Endothelial cell of umbilical vein (primary cell): ENCODE measurements around the gene IFITM10. TPM values are rescaled to one million over a fixed set of nuclear protein-coding genes. Genes with fewer than 3 reads are reported as not detected.
"Not testable (repeated sequence)": the region's sequence is repeated elsewhere in the genome, so short reads cannot be mapped to it uniquely, and the experiment has no call there.

Experiments
- BruUV-seq: library from RNA; stranded (reverse); fragments of 400-500 nt; replicated peaks from 2 replicates; lab custom pipeline; 2021; lab: Mats Ljungman, UMichigan
- CTCF ChIA-PET: fragments of 300-600, 350-600 bp; sonication (Branson Sonifier 250); formaldehyde crosslinking; loops from one replicate; lab custom pipeline; 2021; ENCODE audit warnings: antibody characterized with exemption, inconsistent platforms; lab: Charles Lee
- POLR2A ChIA-PET: fragments of 300-600, 350-600 bp; sonication (Branson Sonifier 250); formaldehyde crosslinking; loops from one replicate; lab custom pipeline; 2021; ENCODE audit warnings: antibody characterized with exemption, inconsistent platforms; lab: Charles Lee
- DNase-seq: peaks from one replicate; pipeline ENCODE4 v3.0.0-alpha.2; 2011; ENCODE audit warnings: low read depth, low spot score
- FAIRE-seq: peaks from 2 replicates; lab custom pipeline; 2011; peaks lifted over from hg19 to GRCh38; lab: Jason Lieb, UNC
- H2AFZ ChIP-seq: 2 replicates; pipeline ENCODE4 v1.6.0; 2012; ENCODE audit warnings: low read depth, low read length, control low read depth, inconsistent platforms
- H3K27ac ChIP-seq: 2 replicates; pipeline ENCODE4 v1.5.1; 2011; ENCODE audit warnings: low read depth, mild to moderate bottlenecking, control low read depth, low read length, moderate library complexity; ENCODE audit not compliant: insufficient read depth
- H3K27me3 ChIP-seq, 2 experiments: 2 replicates each; pipeline versions ENCODE4 v1.6.0 to v1.6.1; 2011; ENCODE audit warnings: low read length in 2 of 2, mixed read lengths in 1 of 2; ENCODE audit not compliant: control insufficient read depth in 2 of 2, insufficient read depth in 2 of 2
- H3K36me3 ChIP-seq, 2 experiments: 2 replicates in 1 of 2; 3 replicates in 1 of 2; pipeline ENCODE4 v1.5.1; 2011; ENCODE audit warnings: low read length in 2 of 2, mild to moderate bottlenecking in 1 of 2, moderate library complexity in 1 of 2; ENCODE audit not compliant: control insufficient read depth in 2 of 2, insufficient read depth in 2 of 2; ENCODE audit errors: extremely low read depth in 1 of 2
- H3K4me1 ChIP-seq: 3 replicates; pipeline ENCODE4 v1.5.1; 2011; ENCODE audit warnings: mild to moderate bottlenecking, low read length; ENCODE audit not compliant: control insufficient read depth, insufficient read depth; ENCODE audit errors: extremely low read depth
- H3K4me2 ChIP-seq: 2 replicates; pipeline ENCODE4 v1.6.1; 2011; ENCODE audit warnings: low read length, control low read depth, mixed read lengths; ENCODE audit not compliant: insufficient read depth
- H3K4me3 ChIP-seq, 3 experiments: fragments of 200-600 bp in 1 of 3; sonication (generic), shearing (Covaris generic) in 1 of 3; replicated peaks in 1 of 3; 2 replicates each; pipeline ENCODE4 v1.5.1; 2011 to 2016; ENCODE audit warnings: control low read depth in 3 of 3, low read length in 3 of 3, mild to moderate bottlenecking in 2 of 3, inconsistent platforms in 1 of 3, low read depth in 1 of 3, moderate library complexity in 1 of 3; ENCODE audit not compliant: insufficient read depth in 1 of 3
- H3K79me2 ChIP-seq: 2 replicates; pipeline ENCODE4 v1.6.0; 2012; ENCODE audit warnings: low read length, inconsistent platforms; ENCODE audit not compliant: control insufficient read depth, insufficient read depth
- H3K9ac ChIP-seq: replicated peaks from 2 replicates; pipeline ENCODE3; 2011; ENCODE audit warnings: low read length, control low read depth; ENCODE audit not compliant: insufficient read depth; ENCODE audit errors: extremely low read depth
- H3K9me1 ChIP-seq: replicated peaks from 3 replicates; pipeline ENCODE4 v1.6.0; 2011; ENCODE audit warnings: mild to moderate bottlenecking, low read length; ENCODE audit not compliant: control insufficient read depth, insufficient read depth; ENCODE audit errors: extremely low read depth
- H3K9me3 ChIP-seq: replicated peaks from 2 replicates; pipeline ENCODE4 v1.5.1; 2012; ENCODE audit warnings: low read length, inconsistent platforms; ENCODE audit not compliant: control insufficient read depth, insufficient read depth
- H4K20me1 ChIP-seq: replicated peaks from 2 replicates; pipeline ENCODE3; 2011; ENCODE audit warnings: mild to moderate bottlenecking, low read length; ENCODE audit not compliant: control insufficient read depth, insufficient read depth; ENCODE audit errors: extremely low read depth
- CTCF ChIP-seq, 2 donors: IDR thresholded peaks; 1 replicate in 1 of 2; 2 replicates in 1 of 2; pipeline ENCODE4 v1.5.1; 2011; ENCODE audit warnings: low read length in 2 of 2, mild to moderate bottlenecking in 2 of 2, moderate library complexity in 2 of 2, control low read depth in 1 of 2, inconsistent platforms in 1 of 2, low read depth in 1 of 2; ENCODE audit not compliant: insufficient read depth in 1 of 2; ENCODE audit errors: extremely low read depth in 1 of 2
- EZH2 ChIP-seq: IDR thresholded peaks from 2 replicates; pipeline ENCODE4 v1.6.1; 2012; ENCODE audit warnings: borderline replicate concordance, low read depth, mild to moderate bottlenecking, moderate library complexity, low read length, inconsistent platforms; ENCODE audit not compliant: severe bottlenecking
- FOS ChIP-seq: IDR thresholded peaks from 2 replicates; pipeline ENCODE4 v1.6.1; 2011; ENCODE audit warnings: mild to moderate bottlenecking, low read length, moderate library complexity, borderline replicate concordance; ENCODE audit not compliant: insufficient read depth
- GATA2 ChIP-seq: IDR thresholded peaks from 2 replicates; pipeline ENCODE4 v1.7.0; 2011; ENCODE audit warnings: low read depth, mild to moderate bottlenecking, moderate library complexity, mixed read lengths, low read length; ENCODE audit not compliant: insufficient read length, insufficient read depth
- JUN ChIP-seq: IDR thresholded peaks from 2 replicates; pipeline ENCODE4 v1.6.1; 2011; ENCODE audit warnings: borderline replicate concordance, low read depth; ENCODE audit not compliant: insufficient read length, insufficient read depth
- dilution Hi-C: fragments of 300-500 bp; cut with MboI; formaldehyde crosslinking; loops from one replicate; pipeline ENCODE4 v1.15.0; 2019; ENCODE audit warnings: low sequenced_read_pairs; ENCODE audit not compliant: extremely low pct_ligation_motif_present
- intact Hi-C: fragments of 100-400 bp; cut with micrococcal nuclease; formaldehyde crosslinking; loops from one replicate; pipeline ENCODE4 v1.10.0; 2022
- polyA plus RNA-seq, 4 experiments: library from polyadenylated mRNA; depleted of rRNA in 3 of 4; stranded (reverse) in 3 of 4; unstranded in 1 of 4; fragments of >200 nt; gene quantifications; 2 replicates each; pipeline versions ENCODE4 v1.2.1 to v1.2.3, GENCODE V29; 2011 to 2012; ENCODE audit warnings: missing spikeins in 1 of 4
- total RNA-seq: library from RNA; stranded (reverse); gene quantifications from 2 replicates; pipeline ENCODE4 v1.2.3, GENCODE V29; 2021
- TF ChIP-seq, protein P1 (sequence below): IDR thresholded peaks from 2 replicates; pipeline ENCODE4 v1.6.1; 2011; ENCODE audit not compliant: insufficient read depth, insufficient read length

Gene IFITM10
- total and polyA plus RNA-seq, 2 donors (not counting 3 experiments of a cell fraction or from before 2014, with no cell fraction given): 0.04 to 0.66 TPM

DNA sequence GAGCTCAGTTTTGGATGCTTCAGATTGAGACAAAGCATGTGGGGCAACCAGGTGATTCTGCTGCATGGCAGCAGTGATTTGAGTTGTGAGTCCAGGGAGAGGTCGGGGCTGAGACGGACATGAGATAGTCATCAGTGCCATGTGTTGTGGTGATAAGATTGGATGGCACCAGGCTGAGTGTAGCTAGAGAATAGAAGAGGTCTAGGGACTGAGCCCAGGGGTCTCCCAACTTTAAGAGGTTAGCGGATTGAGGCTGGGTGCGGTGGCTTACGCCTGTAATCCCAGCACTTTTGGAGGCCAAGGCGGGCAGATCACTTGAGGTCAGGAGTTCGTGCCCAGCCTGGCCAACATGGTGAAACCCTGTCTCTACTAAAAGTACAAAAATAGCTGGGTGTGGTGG lies 19.7 kb upstream of the IFITM10 start:
- POLR2A ChIA-PET: no interaction called here
- H3K36me3 ChIP-seq: no peaks in the 10 kb centered on the region
- dilution Hi-C loops: no loop called here
- no peak overlapping the region for H3K27ac ChIP-seq
- H4K20me1 ChIP-seq: no peaks in the 10 kb centered on the region
- BruUV-seq: no TSS peak
- peaks cover 7% of the 10 kb centered on the region for H3K4me1 ChIP-seq
- no peak overlapping the region for H3K4me2 ChIP-seq
- H3K9ac ChIP-seq: no peak overlapping the region
- no peaks in the 10 kb centered on the region for H3K9me3 ChIP-seq
- CTCF ChIA-PET: interaction anchor here (1.4 to 1.9 kb wide), 3 partner anchors 63 to 117 kb away, joined by 3 to 8 read pairs (median 4); no protein-coding TSS in a partner anchor
- H3K27me3 ChIP-seq: no peaks in the 10 kb centered on the region
- no peak overlapping the region for H3K4me3 ChIP-seq
- H3K79me2 ChIP-seq: no peaks in the 10 kb centered on the region
- DNase-seq: no peak
- FAIRE-seq: no peak
- no peaks in the 10 kb centered on the region for H3K9me1 ChIP-seq
- intact Hi-C loops: no loop called here
- TF ChIP-seq JUN: no peak
- TF ChIP-seq EZH2: no peak
- TF ChIP-seq, protein P1, sequence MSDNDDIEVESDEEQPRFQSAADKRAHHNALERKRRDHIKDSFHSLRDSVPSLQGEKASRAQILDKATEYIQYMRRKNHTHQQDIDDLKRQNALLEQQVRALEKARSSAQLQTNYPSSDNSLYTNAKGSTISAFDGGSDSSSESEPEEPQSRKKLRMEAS: no peak
- no peak for TF ChIP-seq GATA2
- no peak for TF ChIP-seq FOS
- TF ChIP-seq CTCF (IDR thresholded peaks at IDR 0.05; ENCODE audit: extremely low read depth in 1 of 2, insufficient read depth in 1 of 2, low read depth in 1 of 2, low read length in 2 of 2): no peak
- no peak overlapping the region for H2AFZ ChIP-seq

DNA sequence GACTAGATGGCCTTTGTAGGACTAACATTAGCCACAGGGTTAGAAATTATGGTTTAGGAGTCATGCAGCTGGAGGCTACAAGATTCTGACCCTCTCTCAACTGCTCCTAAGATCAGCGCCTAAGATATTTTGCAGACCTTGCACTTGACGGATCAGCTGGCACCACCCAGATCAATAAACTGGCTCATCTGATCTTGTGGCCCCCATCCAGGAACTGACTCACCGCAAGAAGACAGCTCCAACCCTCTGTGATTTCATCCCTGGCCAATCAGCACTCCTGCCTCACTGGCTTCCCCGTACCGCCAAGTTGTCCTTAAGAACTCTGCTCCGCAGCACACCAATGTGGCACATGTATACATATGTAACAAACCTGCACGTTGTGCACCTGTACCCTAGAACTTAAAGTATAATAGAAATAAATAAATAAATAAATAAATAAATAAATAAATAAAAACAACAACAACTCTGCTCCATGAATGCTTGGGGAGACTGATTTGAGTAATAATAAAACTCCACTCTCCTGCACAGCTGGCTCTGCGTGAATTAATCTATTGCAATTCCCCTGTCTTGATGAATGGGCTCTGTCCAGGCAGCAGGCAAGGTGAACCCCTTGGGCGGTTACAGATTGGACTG lies 19.0 kb upstream of the IFITM10 start:
- BruUV-seq, H3K9me1 ChIP-seq, FAIRE-seq, H3K27me3 ChIP-seq, H2AFZ ChIP-seq, H4K20me1 ChIP-seq, H3K4me2 ChIP-seq, H3K9me3 ChIP-seq, POLR2A ChIA-PET, H3K79me2 ChIP-seq, H3K27ac ChIP-seq, H3K36me3 ChIP-seq, H3K4me1 ChIP-seq, H3K9ac ChIP-seq, DNase-seq, dilution Hi-C loops, intact Hi-C loops, H3K4me3 ChIP-seq: not testable (repeated sequence)
- CTCF ChIA-PET: interaction anchor here (1.4 to 1.9 kb wide), 3 partner anchors 64 to 117 kb away, joined by 3 to 8 read pairs (median 4); no protein-coding TSS in a partner anchor
